Fibroblast of pulmonary artery (primary cell): ENCODE results near the gene PNPLA2.
A peak's percentile ranks its signal among the peaks of the same experiment; 100 is the strongest.

ENCODE experiments used
- DNase-seq: peaks from one replicate; pipeline ENCODE4 v3.0.0-alpha.2; 2010; ENCODE audit warnings: low read depth
- H3K4me3 ChIP-seq: replicated peaks from 2 replicates; pipeline ENCODE4 v1.5.1; 2011; ENCODE audit warnings: low read depth, mild to moderate bottlenecking, control low read depth, low read length, moderate library complexity
- CTCF ChIP-seq: IDR thresholded peaks from 2 replicates; pipeline ENCODE4 v1.5.1; 2011; ENCODE audit warnings: mild to moderate bottlenecking, control low read depth, low read length, inconsistent platforms; ENCODE audit errors: missing control alignments

PNPLA2 gene

GRCh38 chr11:866481-866880, 47.8 kb downstream of the PNPLA2 start:
- no peak for DNase-seq
- TF ChIP-seq CTCF, result no peak

GRCh38 chr11:867856-868358, 49.2 kb downstream of the PNPLA2 start:
- no peak overlapping the region for H3K4me3 ChIP-seq
- no peak for TF ChIP-seq CTCF
- no peak for DNase-seq

More at GRCh38 chr11:866481-866880, 47.8 kb downstream of the PNPLA2 start:
- H3K4me3 ChIP-seq, result no peak overlapping the region

- TF ChIP-seq CTCF, result no peak
- H3K4me3 ChIP-seq, result no peak overlapping the region
- DNase-seq, result no peak
These were observed 49.7 kb downstream of the PNPLA2 start for GRCh38 chr11:868394-868793.

- no peak for TF ChIP-seq CTCF
- DNase-seq, result no peak
- H3K4me3 ChIP-seq, result no peak overlapping the region
These were observed 50.1 kb downstream of the PNPLA2 start for GRCh38 chr11:868802-869201.

- DNase-seq, result no peak
- no peak for TF ChIP-seq CTCF
- H3K4me3 ChIP-seq, result no peak overlapping the region
These were observed 50.8 kb downstream of the PNPLA2 start for GRCh38 chr11:869399-870126.

GRCh38 chr11:870127-870413, 51.4 kb downstream of the PNPLA2 start:
- no peak for DNase-seq
- TF ChIP-seq CTCF, result peak; percentile 12
- H3K4me3 ChIP-seq, result no peak overlapping the region

GRCh38 chr11:870418-870817, 51.7 kb downstream of the PNPLA2 start:
- no peak for DNase-seq
- no peak overlapping the region for H3K4me3 ChIP-seq
- no peak for TF ChIP-seq CTCF
